Measurements from ENCODE around the gene NEK6.

Gene NEK6

GRCh38 chr9:124342776-124343485, 85.2 kb downstream of the NEK6 start:
- peak; percentile 96 for DNase-seq (ENCODE audit: low read depth)

GRCh38 chr9:124343533-124344290, 86.0 kb downstream of the NEK6 start:
- no peak for DNase-seq (ENCODE audit: low read depth)

GRCh38 chr9:124344291-124345050, 86.7 kb downstream of the NEK6 start:
- no peak for DNase-seq (ENCODE audit: low read depth)

- no peak for DNase-seq (ENCODE audit: low read depth)
These were observed 87.3 kb downstream of the NEK6 start for GRCh38 chr9:124345063-124345462.

GRCh38 chr9:124345751-124346281, 88.1 kb downstream of the NEK6 start:
- DNase-seq (ENCODE audit: low read depth), result no peak

GRCh38 chr9:124346347-124347163, 88.8 kb downstream of the NEK6 start:
- DNase-seq (ENCODE audit: low read depth), result no peak

- DNase-seq (ENCODE audit: low read depth), result no peak
These were observed 89.6 kb downstream of the NEK6 start for GRCh38 chr9:124347206-124347967.

GRCh38 chr9:124347968-124348358, 90.2 kb downstream of the NEK6 start:
- no peak for DNase-seq (ENCODE audit: low read depth)

- no peak for DNase-seq (ENCODE audit: low read depth)
These were observed 90.6 kb downstream of the NEK6 start for GRCh38 chr9:124348363-124348762.

GRCh38 chr9:124348831-124349230, 91.1 kb downstream of the NEK6 start:
- no peak for DNase-seq (ENCODE audit: low read depth)

- no peak for DNase-seq (ENCODE audit: low read depth)
These were observed 91.5 kb downstream of the NEK6 start for GRCh38 chr9:124349267-124349666.

- DNase-seq (ENCODE audit: low read depth), result no peak
These were observed 92.1 kb downstream of the NEK6 start for GRCh38 chr9:124349675-124350493.

- DNase-seq (ENCODE audit: low read depth), result no peak
These were observed 92.9 kb downstream of the NEK6 start for GRCh38 chr9:124350494-124351263.

- DNase-seq (ENCODE audit: low read depth), result no peak
These were observed 94.1 kb downstream of the NEK6 start for GRCh38 chr9:124351672-124352468.

GRCh38 chr9:124352616-124353015, 94.9 kb downstream of the NEK6 start:
- no peak for DNase-seq (ENCODE audit: low read depth)

- DNase-seq (ENCODE audit: low read depth), result no peak
These were observed 95.5 kb downstream of the NEK6 start for GRCh38 chr9:124353166-124353768.

- peak; percentile 83 for DNase-seq (ENCODE audit: low read depth)
These were observed 96.1 kb downstream of the NEK6 start for GRCh38 chr9:124353811-124354274.

Measured in fibroblast of gingiva (primary cell).